Measurements from ENCODE around the gene SNAP25.

The SNAP25 gene

DNA sequence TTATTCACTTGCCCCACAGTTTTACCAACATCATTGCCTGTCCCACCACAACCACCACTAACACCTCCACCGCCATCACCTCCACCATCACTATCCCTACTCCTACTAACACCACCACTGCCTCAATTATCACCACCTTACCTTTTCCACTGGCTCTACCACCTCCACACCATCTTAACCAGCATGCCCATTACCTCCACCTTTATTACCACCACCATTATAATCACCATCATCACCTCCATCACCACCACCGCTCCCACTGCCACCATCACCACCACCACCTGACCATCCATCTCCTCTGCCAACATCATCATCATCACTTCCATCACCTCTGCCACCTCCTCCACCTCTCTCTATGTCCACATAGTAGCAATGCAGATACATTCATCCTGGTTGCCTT lies 90.0 kb downstream of the SNAP25 start:
- DNase-seq = no peak

GRCh38 chr20:10309326-10309725 lies 90.7 kb downstream of the SNAP25 start:
- DNase-seq = no peak

DNA sequence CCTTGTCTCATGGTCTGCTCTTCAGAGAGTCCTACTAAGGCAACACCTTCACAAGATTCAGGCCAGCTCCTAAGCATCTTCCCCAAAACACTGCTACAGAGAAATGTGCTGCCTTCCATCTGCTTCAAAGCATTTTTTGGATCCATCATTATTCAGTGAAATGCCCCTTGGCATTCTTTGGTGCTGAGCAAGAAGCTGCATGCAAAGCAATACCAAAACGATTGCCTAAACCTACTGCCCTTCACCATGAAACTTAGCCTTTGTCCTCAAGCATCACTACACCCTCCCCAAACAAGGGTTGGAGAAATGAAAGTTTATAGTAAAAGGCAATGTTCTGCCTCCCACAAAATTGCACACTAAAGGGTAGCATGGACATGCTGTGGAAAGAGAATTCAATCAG lies 93.5 kb downstream of the SNAP25 start:
- no peak for DNase-seq

DNA sequence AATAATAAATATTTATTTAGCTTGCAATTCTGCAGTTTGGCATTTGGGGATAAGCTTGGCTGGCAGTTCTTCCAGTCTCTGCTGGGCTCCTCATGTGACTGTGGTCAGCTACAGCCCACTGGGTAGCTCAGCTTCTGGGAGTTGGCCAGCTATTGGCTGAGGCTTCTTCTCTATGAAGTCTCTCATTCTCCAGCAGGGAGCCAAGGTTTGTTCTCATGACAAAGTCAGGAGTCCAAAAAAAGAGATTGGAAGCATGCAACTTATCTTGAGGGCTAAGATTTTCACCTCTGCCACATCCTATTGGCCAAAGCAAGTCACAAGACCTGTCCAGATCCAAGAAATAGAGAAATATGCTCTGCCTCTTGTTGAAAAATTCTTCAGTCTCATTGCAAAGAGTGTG lies 94.6 kb downstream of the SNAP25 start:
- DNase-seq = no peak

DNA sequence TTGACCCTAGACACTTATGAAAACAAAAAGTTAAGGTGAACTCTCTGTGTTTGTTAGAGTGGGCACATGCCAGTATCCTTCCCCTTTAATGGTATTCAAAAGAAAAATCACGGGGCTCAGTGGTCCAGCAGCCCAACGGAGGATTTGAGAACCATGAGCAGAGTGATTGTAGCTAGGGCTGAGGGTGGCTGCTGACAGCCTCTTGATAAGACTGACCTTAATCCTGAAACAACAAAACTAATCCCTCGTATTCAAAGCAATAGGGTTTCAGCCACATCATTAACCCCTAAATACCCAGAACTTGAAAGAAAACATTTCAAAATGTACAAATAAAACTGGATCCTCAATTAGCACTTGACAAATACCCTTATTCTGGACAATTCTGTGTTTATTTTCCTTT lies 95.1 kb downstream of the SNAP25 start:
- DNase-seq = no peak

DNA sequence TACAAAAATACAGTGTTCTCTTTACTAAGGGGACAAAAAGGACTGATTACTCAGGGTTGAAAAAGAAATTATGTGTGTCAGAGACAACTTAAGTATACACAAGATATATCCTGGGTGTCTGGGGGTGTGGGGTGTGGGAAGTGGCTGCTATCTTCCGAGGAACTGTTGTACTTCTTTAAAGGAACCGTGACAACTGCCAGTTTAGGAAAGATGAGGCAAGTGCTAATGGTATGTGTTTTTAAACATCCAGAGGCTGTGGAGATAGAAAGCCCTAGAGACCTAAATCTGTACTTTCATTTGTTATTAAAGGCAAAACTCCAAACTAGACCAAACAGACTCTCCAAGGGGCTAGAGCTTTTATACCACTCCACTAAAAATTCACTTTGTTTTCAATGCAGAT lies 95.6 kb downstream of the SNAP25 start:
- no peak for DNase-seq

GRCh38 chr20:10315138-10315537 lies 96.5 kb downstream of the SNAP25 start:
- DNase-seq = no peak

DNA sequence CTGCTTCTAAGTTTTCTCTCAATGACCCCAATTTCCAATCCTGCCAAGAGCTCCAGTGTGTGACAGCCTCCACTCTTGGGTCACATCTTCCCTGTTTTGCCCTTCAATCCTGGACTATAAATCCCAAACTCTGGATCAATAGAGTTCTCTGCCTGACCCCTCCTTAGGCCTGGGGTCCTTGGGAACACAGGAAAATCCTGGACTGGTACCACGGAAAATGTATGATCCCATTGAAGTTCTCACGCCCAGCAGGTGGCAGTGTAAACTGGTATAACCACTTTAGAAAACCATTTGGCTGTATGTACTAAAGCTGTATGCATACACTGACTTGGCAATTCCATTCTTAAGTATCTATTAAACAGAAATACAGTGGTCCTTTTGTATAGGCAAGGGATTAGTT lies 98.0 kb downstream of the SNAP25 start:
- DNase-seq = no peak

DNA sequence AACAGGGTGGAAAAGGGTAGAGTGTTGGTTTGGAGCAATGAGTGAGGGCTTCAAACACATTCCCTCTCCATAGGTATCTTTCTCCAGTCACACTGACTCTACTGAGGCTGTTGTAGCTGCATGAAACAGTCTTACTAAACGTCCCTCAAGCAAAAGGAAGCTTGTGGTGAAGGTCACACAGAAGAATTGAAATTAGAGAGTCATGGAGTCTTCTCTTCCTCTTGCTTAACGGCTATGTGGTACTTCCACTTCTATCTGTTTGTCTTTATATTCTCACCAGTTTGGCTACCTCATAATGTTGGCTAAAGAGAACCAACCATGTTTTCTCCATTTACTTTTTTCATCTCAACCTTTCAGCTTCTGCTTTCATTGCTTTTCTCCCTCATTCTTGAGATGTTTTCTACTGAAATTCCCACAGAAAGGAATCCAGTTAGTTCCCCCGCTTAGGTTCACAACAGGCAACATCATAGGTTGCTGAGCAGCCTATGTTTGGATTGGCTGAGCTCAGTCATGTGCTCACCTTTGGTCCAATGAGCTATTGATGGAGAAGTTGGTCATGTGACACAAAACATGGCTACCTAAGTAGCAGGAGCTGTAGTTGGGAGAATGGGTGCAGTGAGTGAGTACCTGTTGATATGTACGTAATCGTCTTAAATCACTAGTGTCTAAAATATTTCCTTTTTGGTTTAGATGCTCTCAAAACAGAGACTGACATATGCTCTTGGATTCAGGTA lies 99.8 kb downstream of the SNAP25 start:
- DNase-seq = no peak

DNA sequence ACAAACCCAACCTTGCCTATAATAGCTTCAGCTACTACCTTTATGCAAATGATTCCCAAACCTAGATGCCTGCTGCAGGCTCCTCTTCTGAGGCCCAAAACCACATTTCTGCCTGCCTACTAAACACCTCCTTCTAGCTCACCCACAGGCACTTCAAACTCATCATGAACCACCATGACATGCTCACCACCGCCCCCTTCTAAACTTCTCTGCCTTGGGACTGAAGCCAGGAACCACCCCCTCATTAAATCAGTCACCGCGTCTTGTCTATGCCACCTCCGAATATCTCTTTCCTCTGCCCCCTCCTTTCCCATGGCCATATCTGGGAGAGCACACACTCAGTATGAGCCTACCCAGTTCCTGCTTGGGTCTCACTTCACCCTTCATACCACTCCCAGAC lies 101.2 kb downstream of the SNAP25 start:
- no peak for DNase-seq

- no peak for DNase-seq
Measured at GRCh38 chr20:10321138-10321717, 102.6 kb downstream of the SNAP25 start.

DNA sequence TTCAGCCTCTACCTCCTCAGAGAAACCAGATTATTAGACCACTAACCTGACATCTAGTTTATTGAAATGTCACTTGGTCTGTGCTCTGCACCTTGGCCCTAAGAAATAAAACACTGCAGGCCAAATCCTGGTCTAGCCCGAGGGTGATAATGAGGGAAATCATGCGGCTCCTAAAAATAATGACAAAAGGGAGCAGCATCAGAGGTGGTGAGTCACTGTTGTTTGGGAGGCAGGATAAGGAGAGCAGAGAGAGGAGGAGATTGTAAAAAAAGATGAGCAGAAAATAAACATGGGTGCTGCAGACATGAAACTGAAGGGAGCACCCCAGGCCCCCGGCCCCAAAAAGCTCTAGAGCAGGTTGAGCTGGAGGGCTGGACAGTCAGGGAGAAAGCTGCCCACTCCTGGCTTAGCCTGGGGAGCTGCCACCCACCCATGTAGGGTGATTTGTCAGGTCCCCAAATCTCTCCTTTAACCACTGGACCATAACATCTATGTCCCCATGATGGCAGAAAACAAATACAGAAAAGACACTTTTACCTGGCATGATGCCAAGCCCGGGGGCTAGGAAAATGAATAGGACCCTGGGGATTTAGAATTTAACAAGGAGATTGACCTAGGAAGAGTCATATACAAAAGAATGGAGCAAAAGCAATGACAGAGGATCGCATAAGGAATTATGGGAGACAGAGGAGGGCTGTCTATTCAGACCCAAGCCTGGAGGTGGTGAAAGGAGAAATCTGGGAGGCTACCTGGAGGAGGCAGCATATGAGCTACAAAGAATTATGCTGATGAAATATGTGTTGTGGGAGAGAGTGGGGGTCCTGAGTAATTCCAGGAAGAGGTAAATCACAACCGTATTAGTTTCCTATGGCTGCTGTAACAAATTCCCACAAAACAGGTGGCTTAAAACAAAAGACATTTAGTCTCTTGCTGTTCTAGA lies 103.7 kb downstream of the SNAP25 start:
- peak; percentile 19 for DNase-seq

DNA sequence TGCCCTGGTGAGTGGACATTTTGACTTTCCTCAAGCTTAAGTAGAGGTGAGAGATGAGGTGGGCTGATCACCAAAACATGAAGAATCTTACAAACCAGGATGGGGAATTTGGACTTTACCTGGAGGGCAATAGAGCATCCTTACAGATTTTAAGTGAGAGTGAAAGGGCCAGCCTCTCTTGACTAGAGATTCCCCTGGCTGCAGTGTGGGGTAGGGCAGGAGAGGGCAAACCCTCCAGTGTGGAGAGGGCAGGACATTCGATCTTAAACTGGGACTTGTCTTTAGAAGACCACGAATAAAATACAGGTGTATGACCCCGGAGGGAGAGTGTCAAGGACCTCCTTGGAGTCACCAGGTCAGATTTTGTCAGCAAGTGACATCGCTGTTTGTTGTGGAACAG lies 105.1 kb downstream of the SNAP25 start:
- DNase-seq = no peak

DNA sequence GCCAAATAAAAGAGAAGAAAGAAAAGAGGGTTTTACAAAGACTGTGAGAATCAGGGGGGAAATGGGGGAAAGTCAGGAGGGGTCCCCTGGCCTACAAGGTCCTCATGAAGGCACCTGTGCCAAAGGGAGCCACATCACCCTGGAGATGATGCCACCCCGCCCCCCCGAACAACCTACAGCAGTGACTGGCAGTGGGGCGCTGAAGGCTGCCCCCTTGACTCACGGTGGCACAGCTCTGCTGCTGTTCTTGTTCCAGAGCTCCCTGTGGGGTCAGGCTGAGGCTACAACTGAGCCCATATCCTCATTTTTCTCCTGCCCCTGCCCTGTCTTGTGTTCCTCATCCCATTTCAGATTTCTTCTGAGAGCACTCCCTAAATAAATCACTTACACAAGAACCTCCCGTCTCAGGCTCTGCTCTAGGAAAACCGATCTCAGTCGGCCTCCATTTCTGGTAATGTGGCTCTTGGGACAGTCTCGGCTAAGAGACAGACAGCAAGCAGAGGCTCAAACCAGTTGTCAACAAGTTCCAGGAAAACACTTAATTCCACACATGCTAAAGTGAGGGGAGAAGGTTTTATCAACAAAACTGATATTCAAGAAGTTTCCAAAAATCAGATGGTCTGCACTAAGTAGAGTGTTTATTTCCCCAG lies 105.7 kb downstream of the SNAP25 start:
- DNase-seq = no peak

DNA sequence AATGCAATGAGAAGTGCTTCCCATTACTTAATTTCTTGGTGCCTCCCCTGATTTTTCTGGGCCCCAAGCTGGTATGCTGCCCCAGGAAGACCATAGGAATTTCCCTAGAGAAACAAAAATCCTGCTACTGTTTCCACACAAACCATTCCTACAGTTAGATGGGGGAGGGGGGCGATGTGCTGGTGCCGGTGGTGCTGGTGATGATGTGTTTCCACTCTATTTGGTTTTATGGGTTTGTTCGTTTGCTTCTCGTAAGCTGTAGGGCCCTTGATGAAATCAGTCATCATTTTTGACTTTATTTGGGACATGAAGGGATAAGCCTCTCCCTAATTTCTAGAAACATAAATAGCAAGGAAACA lies 110.2 kb downstream of the SNAP25 start:
- DNase-seq = no peak

- DNase-seq = no peak
Measured at GRCh38 chr20:10329387-10330005, 110.9 kb downstream of the SNAP25 start.

- DNase-seq = no peak
Measured at GRCh38 chr20:10330071-10330470, 111.4 kb downstream of the SNAP25 start.

DNA sequence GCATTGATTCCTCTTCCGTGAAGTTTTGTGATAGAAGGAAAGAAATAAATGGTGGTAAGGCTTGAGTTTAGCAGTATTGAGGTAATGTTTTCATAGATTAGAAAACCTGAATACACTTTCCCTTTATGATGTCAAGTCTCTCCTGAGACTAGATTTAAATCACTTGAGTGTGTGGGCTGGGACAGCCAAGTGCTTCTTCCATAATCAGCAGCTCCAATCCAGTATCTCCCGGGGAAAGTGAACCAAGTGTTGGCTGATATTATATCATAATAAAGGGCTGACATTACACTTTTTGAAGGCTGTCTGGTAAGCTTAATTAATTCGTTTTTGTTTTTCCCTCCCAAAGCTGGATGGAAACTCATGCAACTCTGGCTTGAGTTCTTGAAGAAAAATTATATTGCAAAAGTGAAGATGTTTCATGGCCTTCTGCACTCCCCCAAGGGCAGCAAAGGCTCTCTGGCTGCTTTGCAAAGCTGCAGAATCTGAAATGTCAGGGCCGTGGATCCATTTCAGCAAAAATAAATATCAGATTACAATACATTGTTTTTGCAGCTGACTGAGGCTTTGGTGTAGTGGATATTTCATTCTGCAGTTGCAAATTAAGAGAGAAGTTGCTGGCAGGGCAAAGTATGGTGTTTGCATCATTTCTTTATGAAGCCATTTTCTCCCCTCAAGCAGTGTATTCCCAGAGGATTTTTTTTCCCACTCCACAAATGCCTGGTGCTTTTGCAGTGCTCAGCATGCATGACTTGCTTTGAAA lies 114.2 kb downstream of the SNAP25 start:
- peak; percentile 5 for DNase-seq

- peak; percentile 7 for DNase-seq
Measured at GRCh38 chr20:10336959-10337729, 118.5 kb downstream of the SNAP25 start.

DNA sequence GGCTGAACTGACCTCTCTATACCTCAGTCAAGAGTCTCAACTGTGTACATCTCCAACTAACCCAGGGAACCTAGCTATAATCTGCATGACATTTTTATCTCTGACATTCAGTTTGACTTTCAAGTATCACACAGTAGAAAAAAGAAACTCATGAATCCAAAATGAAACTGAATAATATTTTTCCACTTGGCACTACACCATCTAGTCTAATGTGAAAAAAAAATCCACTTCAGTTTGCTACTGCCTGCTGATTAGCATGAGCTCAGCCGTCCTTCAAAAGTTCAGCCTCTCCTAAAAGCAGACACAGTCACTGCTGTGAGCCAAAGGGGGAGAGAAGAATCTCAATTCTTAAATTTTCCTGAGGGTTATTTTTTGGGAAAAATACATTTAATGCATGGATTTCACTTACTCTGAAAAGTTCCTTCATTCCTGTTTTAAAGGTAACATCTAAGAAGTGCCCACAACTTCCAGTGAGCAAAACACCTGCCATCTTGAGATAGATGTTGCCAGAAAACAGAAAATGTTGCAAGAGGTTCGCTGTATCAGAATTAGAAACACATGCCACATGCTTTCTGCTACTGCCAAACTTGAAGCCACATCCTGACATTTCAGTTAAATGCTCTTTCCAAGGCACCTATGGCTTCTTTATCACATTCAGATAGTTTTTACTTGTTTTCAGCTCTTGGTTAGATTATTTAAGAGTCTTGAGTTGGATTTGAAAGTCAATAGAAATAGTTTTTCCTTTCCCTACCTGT lies 120.0 kb downstream of the SNAP25 start:
- DNase-seq = no peak

- no peak for DNase-seq
Measured at GRCh38 chr20:10339609-10340008, 121.0 kb downstream of the SNAP25 start.
